ENCODE measurements around the gene ITPK1. TPM values are rescaled to one million over a fixed set of nuclear protein-coding genes. Genes with fewer than 3 reads are reported as not detected.
"Not testable (repeated sequence)": the region's sequence is repeated elsewhere in the genome, so short reads cannot be mapped to it uniquely, and the experiment has no call there.

The ITPK1 gene
- total RNA-seq, 1 donor from 2014 or later, result 43.0 TPM

DNA sequence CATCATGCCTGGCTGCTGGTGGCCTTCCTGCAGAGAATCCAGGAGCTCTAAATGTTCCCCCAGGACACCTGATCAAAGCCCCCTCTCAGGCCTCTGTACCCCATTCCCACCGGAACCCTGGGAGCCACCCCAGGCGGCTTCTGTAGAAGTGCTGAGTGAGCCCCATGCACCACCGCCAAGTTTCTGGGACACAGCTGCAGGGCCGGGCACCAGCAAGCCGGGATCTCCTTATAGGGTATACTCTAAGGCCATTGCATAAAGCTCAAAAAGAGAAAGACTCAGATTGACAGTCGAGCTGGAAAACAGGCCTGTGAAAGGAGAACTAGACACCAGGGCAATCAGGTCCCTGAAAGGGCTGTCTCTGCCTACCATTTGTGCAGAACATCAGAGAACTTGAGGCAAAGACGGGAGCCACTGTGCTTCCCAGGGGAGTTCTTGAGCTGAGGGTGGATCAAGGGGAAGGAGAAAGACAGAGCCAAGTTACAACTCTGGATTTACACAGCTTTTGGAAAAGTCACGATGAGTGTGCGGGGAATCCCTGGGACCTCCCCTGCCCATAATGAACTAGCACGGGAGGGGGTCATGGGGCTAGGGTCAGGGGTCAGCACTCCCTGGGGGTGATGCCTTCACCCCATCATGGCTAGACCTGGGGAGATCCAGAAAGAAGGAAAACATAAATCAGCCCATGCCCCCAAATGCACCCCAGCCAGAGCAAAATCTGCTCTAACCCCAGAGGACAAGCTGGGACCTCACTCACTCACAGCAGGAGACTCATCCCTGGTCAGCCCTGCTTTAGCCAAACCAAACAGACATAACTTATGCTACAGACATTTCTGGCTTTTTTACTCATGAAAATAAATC is 51.1 kb downstream of the ITPK1 start:
- H3K4me1 Mint-ChIP-seq, result peaks cover 69% of the 10 kb centered on the region
- intact Hi-C loops (cut with micrococcal nuclease), result loop anchor here (5.0 kb wide), 1 partner anchor 48 kb away; no protein-coding TSS in a partner anchor
- H3K9me3 Mint-ChIP-seq, result no peaks in the 10 kb centered on the region
- ChIA-PET POLR2A (no interaction called here), CTCF (interaction anchor here (0.8 to 1.0 kb wide), 2 partner anchors 22 to 51 kb away, joined by 3 read pairs; no protein-coding TSS in a partner anchor)
- DNase-seq, result no peak
- peak overlapping the region; percentile 61 for H3K27ac Mint-ChIP-seq
- no peaks in the 10 kb centered on the region for H3K36me3 Mint-ChIP-seq (ENCODE audit: low read depth)
- TF ChIP-seq, protein P1, sequence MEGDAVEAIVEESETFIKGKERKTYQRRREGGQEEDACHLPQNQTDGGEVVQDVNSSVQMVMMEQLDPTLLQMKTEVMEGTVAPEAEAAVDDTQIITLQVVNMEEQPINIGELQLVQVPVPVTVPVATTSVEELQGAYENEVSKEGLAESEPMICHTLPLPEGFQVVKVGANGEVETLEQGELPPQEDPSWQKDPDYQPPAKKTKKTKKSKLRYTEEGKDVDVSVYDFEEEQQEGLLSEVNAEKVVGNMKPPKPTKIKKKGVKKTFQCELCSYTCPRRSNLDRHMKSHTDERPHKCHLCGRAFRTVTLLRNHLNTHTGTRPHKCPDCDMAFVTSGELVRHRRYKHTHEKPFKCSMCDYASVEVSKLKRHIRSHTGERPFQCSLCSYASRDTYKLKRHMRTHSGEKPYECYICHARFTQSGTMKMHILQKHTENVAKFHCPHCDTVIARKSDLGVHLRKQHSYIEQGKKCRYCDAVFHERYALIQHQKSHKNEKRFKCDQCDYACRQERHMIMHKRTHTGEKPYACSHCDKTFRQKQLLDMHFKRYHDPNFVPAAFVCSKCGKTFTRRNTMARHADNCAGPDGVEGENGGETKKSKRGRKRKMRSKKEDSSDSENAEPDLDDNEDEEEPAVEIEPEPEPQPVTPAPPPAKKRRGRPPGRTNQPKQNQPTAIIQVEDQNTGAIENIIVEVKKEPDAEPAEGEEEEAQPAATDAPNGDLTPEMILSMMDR (IDR thresholded peaks at IDR 0.05), result no peak
- ATAC-seq (ENCODE audit: low read depth), result no peak
- H3K27me3 Mint-ChIP-seq, result no peaks in the 10 kb centered on the region
- no peak overlapping the region for H3K4me3 Mint-ChIP-seq

DNA sequence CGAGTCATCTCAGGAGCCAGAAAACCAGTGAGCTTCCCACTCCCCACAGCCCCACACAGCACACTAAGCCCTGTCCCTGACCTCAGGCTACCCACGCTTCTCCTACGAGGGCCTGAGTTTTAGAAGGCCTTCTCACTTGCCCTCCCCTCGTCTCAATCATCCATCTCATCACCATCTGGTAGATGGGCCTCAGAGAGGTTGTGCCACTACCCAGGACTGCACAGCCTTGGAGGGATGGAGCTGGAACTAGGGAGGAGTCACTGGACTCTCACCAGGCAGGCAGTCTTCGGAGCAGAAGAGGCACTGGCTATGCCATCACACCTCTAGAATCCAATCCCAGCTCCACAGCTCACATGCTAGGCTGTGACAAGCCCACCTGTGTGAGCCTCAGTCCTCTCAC is 52.3 kb downstream of the ITPK1 start:
- no peaks in the 10 kb centered on the region for H3K27me3 Mint-ChIP-seq
- ATAC-seq (ENCODE audit: low read depth) (no peak), DNase-seq (no peak)
- ChIA-PET POLR2A (interaction anchor here (1.4 kb wide), 1 partner anchor 53 kb away, joined by 3 read pairs; no protein-coding TSS in a partner anchor), CTCF (no interaction called here)
- no peak overlapping the region for H3K27ac Mint-ChIP-seq
- peaks cover 63% of the 10 kb centered on the region for H3K4me1 Mint-ChIP-seq
- intact Hi-C loops (cut with micrococcal nuclease), result no loop called here
- no peak overlapping the region for H3K4me3 Mint-ChIP-seq
- H3K36me3 Mint-ChIP-seq (ENCODE audit: low read depth), result no peaks in the 10 kb centered on the region
- TF ChIP-seq, protein P1 (IDR thresholded peaks at IDR 0.05), result no peak
- no peaks in the 10 kb centered on the region for H3K9me3 Mint-ChIP-seq

DNA sequence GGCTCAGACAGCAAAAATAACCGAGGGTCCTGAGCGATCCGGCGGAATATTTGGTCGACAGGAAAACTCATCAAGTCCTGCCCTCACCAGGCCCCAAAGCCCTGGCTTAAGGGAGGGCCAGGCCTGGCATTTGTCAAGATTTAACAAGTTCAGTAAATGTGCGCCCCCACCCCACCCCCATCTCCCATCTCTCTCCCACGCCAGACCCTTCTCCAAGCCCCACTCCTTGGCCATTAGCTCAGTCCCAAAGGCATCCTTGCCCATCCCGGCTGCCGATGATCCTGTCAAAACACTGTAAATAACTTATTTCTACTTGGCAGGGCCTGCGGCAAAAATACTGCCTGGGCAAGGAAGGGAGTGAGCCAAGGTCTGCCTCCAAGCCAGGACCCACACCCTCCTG is 52.8 kb downstream of the ITPK1 start:
- ChIA-PET CTCF (no interaction called here), POLR2A (interaction anchor here (1.4 kb wide), 1 partner anchor 54 kb away, joined by 3 read pairs; no protein-coding TSS in a partner anchor)
- Mint-ChIP-seq H3K4me3 (no peak overlapping the region), H3K4me1 (peaks cover 59% of the 10 kb centered on the region), H3K27me3 (no peaks in the 10 kb centered on the region), H3K27ac (no peak overlapping the region), H3K36me3 (ENCODE audit: low read depth) (no peaks in the 10 kb centered on the region), H3K9me3 (no peaks in the 10 kb centered on the region)
- TF ChIP-seq, protein P1 (IDR thresholded peaks at IDR 0.05), result no peak
- intact Hi-C loops (cut with micrococcal nuclease), result no loop called here
- ATAC-seq (ENCODE audit: low read depth) (no peak), DNase-seq (no peak)

DNA sequence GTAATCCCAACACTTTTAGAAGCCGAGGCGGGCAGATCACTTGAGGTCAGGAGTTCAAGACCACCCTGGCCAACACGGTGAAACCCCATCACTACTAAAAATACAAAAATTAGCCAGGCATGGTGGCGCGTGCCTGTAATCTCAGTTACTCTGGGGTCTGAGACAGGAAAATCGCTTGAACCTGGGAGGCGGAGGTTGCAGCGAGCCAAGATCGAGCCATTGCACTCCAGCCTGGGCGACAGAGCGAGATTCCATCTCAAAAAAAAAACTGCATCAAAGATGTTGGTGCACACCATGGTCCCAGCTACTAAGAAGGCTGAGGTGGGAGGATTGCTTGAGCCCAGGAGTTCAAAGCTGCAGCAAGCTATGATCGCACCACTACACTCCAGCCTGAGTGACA is 53.7 kb downstream of the ITPK1 start:
- POLR2A ChIA-PET, result interaction anchor here (1.4 kb wide), 1 partner anchor 54 kb away, joined by 3 read pairs; no protein-coding TSS in a partner anchor
- DNase-seq; CTCF ChIA-PET; ATAC-seq (ENCODE audit: low read depth); H3K4me3 Mint-ChIP-seq; H3K36me3 Mint-ChIP-seq (ENCODE audit: low read depth); H3K9me3 Mint-ChIP-seq; H3K27me3 Mint-ChIP-seq; intact Hi-C loops (cut with micrococcal nuclease): not testable (repeated sequence)
- Mint-ChIP-seq H3K27ac (peak overlapping the region; percentile 7), H3K4me1 (peaks cover 56% of the 10 kb centered on the region)

DNA sequence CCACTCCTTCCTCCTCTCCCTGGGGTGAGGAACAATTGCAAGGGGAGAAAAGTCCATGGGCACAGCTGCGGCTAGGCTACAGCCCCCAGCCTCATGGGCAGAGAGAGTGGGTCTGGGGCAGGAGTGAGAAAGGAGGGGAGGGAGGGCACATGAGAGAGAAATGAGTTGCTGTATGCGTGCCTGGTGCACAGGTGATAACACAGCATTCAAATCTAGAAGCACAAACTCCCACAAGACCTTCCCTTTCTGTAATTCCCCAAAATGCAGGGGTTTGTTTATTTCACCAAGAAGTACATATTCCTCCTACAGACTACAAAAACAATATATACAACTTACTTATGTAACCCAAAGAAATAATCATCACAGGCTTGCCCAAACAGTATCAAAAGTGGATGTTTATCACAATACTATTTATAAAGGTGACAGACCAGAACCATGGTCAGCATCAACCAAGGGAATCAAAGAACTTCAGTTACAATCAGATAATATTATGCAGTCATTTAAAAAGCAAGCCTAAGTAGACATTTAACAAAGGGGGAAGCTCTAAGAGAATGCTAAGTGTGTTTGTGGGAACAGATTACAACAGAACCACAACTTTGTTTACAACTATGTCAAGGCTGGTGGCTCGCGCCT is 54.2 kb downstream of the ITPK1 start:
- TF ChIP-seq, protein P1 (IDR thresholded peaks at IDR 0.05), result no peak
- no peaks in the 10 kb centered on the region for H3K36me3 Mint-ChIP-seq (ENCODE audit: low read depth)
- no peaks in the 10 kb centered on the region for H3K27me3 Mint-ChIP-seq
- intact Hi-C loops (cut with micrococcal nuclease), result no loop called here
- POLR2A ChIA-PET, result no interaction called here
- CTCF ChIA-PET, result no interaction called here
- DNase-seq (no peak), ATAC-seq (ENCODE audit: low read depth) (no peak)
- no peak overlapping the region for H3K4me3 Mint-ChIP-seq
- no peaks in the 10 kb centered on the region for H3K9me3 Mint-ChIP-seq
- peaks cover 51% of the 10 kb centered on the region for H3K4me1 Mint-ChIP-seq
- peak overlapping the region; percentile 7 for H3K27ac Mint-ChIP-seq

Measured in activated B cell treated with CpG ODN at 0.5 μM for 24 hours (primary cell).